ENCODE data around the gene MCC.

Gene MCC

DNA sequence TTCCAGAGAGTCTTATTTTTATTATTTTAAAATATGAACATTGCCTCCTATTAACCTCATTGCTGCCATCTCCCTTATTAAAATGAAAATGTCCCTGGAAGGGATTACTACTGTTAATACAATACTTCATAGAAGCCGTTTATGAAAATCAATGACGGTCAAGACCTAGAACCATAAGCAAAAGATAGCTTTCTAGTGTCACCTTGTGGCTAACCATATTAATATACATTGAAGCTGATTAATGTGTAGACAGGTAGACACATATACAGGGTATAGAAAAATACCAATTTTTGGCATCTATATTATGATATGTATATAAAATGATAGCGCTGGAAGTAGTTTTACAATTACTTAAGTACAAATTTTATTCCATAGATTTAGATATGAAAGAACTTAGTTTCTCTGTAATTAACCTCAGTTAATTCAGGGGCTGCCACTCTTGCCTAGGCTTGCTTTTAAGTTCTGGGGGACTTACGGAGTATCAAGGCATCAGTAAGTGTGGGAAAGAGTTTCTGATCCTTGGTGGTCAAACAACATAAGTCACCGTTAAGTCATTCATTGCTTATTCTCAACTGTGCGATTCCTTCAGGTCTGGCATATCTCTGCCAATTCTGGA lies 22.7 kb upstream of the MCC start:
- no peak for DNase-seq (ENCODE audit: insufficient read length, low spot score)
- TF ChIP-seq POLR2A (IDR thresholded peaks at IDR 0.05; ENCODE audit: low read depth, low read length), result no peak
- FAIRE-seq, result no peak

DNA sequence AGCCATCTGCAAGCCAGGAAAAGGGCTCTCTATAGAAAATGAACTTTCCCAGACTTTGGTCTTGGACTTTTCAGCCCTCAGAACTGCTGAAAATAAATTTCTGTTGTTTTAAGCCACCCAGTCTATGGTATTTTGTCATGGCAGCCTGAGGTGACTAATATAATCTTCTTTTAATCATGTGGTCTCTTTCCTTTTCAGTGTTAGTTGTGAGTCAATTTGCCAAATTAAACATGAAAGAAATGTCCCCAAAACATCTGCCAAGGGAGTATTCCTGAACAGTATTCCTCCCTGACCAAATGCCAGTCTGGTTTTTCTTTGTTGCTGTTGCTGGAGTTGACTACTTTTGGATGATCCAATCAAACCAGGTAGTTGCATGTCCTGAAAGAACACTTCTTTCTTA lies 20.5 kb upstream of the MCC start:
- TF ChIP-seq POLR2A (IDR thresholded peaks at IDR 0.05; ENCODE audit: low read depth, low read length), result no peak
- FAIRE-seq (no peak), DNase-seq (ENCODE audit: insufficient read length, low spot score) (no peak)

DNA sequence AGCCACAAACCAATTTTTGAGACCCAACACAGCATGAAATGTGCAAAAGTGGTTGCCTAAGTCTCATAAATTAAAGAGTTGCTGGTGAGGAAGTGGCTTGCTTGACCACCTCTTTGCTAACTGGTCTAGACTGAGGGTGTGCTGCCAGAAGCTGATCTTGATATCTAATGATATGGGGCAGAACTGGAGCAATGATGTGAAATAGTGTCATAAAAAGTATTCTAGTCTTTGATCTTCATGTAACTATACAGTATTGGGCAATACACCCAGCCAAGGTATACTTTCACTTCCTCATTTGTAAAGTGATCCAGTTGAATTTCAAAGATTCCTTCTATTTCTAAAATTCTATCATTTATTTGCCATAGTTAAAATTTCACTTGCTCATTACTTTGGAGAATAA lies 19.3 kb upstream of the MCC start:
- DNase-seq (ENCODE audit: insufficient read length, low spot score) (no peak), FAIRE-seq (no peak)
- no peak for TF ChIP-seq POLR2A (IDR thresholded peaks at IDR 0.05; ENCODE audit: low read depth, low read length)

DNA sequence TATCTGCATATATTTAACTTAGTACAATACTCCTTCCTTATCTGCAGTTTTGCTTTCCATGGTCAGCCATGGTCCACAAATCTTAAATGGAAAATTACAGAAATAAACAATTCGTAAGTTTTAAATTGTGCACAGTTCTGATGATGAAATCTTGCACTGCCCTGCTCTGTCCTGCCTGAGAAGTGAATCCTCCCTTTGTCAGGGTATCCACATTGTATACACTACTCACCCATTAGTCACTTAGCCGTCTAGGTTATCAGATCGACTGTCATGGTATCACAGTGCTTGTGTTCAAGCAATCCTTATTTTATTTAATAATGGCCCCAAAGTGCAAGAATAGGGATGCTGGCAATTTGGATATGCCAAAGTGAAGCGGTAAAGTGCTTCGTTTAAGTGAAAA lies 16.9 kb upstream of the MCC start:
- TF ChIP-seq POLR2A (IDR thresholded peaks at IDR 0.05; ENCODE audit: low read depth, low read length), result no peak
- no peak for DNase-seq (ENCODE audit: insufficient read length, low spot score)
- FAIRE-seq, result no peak

DNA sequence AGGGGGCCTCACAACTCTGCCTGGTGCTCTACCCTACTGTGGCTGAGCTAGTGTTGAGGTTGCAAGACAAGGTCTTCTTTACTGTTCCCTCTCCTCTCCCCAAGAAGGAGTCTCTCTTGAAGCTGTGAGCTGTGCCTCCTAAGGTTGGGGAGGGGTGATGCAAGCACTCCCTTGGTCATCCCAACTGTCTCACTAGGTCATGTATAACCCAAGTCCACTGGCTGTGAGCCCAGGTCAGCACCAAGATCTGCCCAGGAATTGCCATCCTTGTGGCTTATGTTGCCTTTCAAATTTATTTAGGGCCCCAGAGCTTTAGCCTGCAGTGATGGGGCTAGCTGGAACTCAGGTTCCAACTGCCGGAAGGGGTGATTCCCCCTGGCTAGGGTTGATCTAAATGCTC lies 14.9 kb upstream of the MCC start:
- no peak for DNase-seq (ENCODE audit: insufficient read length, low spot score)
- TF ChIP-seq POLR2A (IDR thresholded peaks at IDR 0.05; ENCODE audit: low read depth, low read length), result no peak

DNA sequence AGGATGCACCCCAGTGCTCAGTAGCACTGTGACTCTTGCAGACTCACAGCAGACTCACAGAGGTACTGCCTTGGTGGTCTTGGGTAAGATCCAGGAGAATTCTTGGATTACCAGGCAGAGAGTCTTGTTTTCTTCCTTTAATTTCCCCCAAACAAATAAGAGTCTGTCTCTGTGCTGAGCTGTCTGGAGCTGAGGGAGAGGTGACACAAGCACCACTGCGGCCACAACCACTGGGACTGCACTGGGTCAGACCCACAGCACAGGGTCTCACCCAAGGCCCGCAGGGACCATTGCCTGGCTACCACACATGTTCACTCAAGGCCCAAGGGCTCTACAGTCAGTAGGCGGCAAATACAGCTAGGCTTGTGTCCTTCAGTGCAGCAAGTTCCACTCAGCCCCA lies 13.8 kb upstream of the MCC start:
- TF ChIP-seq POLR2A (IDR thresholded peaks at IDR 0.05; ENCODE audit: low read depth, low read length), result no peak
- DNase-seq (ENCODE audit: insufficient read length, low spot score) (no peak), FAIRE-seq (no peak)

More for the DNA sequence above, 14.9 kb upstream of the MCC start:
- FAIRE-seq, result no peak

DNA sequence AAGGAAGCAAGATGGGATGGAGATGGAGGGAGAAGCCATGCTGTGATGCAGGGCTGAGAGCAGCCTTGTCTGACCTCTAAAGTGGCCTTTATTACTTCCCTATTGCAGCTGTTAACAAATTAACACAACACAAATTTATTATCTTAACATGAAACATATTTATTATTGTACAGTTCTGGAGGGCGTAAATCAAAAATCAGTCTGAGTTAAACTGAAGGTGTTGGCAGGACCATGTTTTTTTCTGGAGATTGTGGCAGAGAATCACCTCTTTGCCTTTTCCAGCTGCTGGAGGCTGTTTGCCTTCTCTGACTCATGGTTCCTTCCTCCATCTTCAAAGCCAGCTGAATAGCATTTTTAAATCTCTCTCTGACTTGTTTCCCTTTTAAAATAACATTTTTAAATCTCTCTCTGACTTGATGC lies 7.2 kb upstream of the MCC start:
- no peak for TF ChIP-seq POLR2A (IDR thresholded peaks at IDR 0.05; ENCODE audit: low read depth, low read length)

DNA sequence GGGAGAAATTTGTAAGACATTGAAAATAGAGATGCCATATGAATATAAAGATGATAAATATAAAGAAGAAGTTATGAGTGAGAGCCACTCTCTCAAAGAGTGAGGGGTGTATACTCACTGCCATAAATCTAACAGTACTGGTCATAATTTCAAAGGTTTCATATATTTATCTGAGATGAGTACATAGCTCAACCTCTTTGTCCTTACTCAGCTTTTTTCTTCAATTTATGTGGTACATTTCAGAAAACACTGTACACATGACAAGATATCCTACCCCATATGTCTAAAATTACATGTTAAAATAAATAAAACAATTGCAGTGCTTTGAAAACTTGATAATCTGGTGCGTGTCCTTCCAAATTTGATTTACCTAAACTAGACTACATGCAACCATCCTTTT lies 5.2 kb upstream of the MCC start:
- DNase-seq (ENCODE audit: insufficient read length, low spot score) (no peak), FAIRE-seq (no peak)
- TF ChIP-seq POLR2A (IDR thresholded peaks at IDR 0.05; ENCODE audit: low read depth, low read length), result no peak

More for the DNA sequence above, 7.2 kb upstream of the MCC start:
- DNase-seq (ENCODE audit: insufficient read length, low spot score) (no peak), FAIRE-seq (peak; percentile 78)

DNA sequence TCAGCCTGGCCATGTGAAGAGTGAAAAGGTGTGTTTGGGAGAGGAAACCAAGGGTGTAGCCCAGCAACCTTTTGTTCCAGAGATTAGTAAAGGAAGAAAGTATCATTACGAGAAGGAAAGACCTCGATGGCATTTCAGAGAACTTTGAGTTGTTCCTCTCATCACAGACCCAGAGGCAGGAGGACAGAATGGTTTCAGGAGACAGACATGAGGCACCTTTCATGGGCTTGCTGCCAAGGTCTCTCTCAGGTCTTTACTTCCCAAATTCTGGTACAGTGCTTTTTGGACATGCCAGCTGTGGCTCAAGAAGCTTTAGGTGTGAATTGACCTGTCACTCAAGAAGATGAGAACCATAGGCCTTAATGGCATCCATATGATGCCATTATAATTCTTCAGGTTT lies 2.8 kb upstream of the MCC start:
- FAIRE-seq (no peak), DNase-seq (ENCODE audit: insufficient read length, low spot score) (no peak)
- TF ChIP-seq POLR2A (IDR thresholded peaks at IDR 0.05; ENCODE audit: low read depth, low read length), result no peak

DNA sequence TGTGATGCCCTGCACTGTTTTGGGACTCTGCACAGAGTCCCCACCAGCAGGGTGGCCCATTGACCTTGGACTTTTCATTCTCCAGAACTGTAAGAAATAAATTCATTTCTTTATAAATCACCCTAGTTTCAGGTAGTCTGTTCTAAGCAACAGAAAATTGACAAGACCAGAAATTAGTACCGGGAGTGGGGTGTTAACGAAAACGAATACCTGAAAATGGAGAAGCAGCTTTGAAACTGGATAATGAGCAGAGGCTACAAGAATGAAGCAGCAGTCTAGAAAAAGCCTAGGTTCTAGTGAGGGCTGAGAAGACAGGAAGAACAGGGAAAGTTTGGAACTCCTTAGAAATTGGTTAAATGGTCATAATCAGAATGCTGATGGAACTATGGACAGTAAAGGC lies 2.1 kb upstream of the MCC start:
- TF ChIP-seq POLR2A (IDR thresholded peaks at IDR 0.05; ENCODE audit: low read depth, low read length), result no peak
- DNase-seq (ENCODE audit: insufficient read length, low spot score) (no peak), FAIRE-seq (no peak)

DNA sequence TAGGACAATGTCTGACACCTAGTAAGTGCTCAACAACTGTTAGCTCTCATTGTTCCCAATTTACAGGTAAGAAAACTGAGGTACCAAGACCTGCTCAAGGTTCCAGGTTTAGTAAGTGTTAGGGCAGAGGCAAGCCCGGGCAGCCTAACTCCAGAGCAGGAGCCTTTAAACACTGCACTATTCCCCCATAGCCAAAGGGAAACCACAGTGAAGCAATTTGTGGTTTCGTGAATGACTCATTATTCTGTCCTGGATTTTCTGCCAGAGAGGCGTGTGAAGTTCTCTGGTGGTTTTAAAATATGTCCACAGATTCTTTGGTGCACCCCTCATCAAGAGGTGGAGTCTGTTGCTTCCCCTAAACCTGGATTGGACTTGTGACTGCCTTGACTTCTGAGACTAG lies 1.0 kb upstream of the MCC start:
- FAIRE-seq (peak; percentile 99), DNase-seq (ENCODE audit: insufficient read length, low spot score) (peak; percentile 78)
- no peak for TF ChIP-seq POLR2A (IDR thresholded peaks at IDR 0.05; ENCODE audit: low read depth, low read length)

DNA sequence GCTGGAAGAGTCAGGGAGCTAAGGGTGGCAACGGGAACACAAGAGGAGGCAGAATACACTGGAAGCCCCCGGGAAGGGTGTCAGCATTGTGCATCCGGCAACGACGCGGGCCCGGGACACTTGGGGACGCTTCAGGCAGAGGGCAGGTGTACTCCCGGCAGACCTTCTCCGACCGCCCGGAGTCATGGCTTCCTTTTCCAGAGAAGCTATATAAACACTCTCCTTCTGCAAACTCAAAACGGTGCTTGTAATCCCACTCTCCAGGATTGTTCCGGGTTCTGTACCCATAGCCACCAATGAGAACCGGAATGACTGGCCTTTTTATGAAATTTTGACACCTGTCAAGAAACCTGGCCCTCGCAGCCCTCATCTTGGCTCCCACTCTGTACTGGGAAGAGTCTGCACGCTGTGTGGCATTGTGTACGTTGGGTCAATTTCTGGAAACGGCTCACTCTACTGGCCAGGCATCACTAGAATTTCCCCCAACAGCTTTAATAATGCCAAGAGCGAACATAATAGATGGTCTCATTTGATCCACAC lies 462 bp upstream of the MCC start:
- FAIRE-seq (no peak), DNase-seq (ENCODE audit: insufficient read length, low spot score) (no peak)

DNA sequence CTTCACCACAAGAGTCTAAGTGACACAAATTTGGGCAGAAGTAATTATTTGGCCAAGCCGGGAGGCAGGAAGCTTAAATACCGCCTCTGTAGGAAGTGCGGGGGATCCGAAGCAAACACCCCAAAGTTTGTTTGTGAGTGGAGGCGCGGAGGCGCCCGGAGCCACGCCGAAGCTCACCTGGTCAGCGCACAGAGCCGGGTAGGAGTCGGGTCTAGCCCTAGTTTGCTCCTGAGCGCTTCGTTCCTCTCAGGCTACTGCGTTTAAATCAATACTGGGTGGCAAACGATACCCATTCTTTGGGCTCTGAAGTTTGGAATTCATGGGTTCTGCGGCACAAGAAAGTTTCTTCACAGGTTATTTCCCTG lies 855 bp downstream of the MCC start:
- FAIRE-seq, result no peak
- TF ChIP-seq POLR2A (IDR thresholded peaks at IDR 0.05; ENCODE audit: low read depth, low read length), result no peak
- no peak for DNase-seq (ENCODE audit: insufficient read length, low spot score)

More for the DNA sequence above, 462 bp upstream of the MCC start:
- TF ChIP-seq POLR2A (IDR thresholded peaks at IDR 0.05; ENCODE audit: low read depth, low read length), result no peak

DNA sequence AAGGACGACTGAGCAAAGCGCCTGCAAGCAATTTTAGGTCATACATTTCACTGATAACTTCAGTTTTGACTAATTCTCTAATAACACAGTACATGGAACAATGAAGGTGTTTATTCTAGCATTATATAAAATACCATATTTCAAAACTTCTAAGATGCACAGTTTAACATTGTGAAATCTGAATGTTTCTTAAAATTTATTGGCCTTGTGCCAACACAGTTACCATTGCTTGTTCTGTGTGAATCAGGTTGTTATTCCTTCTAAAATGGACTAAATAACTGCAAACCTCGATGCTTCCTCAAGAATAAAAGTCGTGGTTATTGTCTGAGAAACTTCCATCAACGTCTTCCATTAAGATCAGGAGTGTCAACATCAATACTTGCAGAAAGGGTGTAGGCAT lies 8.0 kb downstream of the MCC start:
- DNase-seq (ENCODE audit: insufficient read length, low spot score), result no peak
- no peak for FAIRE-seq
- no peak for TF ChIP-seq POLR2A (IDR thresholded peaks at IDR 0.05; ENCODE audit: low read depth, low read length)

DNA sequence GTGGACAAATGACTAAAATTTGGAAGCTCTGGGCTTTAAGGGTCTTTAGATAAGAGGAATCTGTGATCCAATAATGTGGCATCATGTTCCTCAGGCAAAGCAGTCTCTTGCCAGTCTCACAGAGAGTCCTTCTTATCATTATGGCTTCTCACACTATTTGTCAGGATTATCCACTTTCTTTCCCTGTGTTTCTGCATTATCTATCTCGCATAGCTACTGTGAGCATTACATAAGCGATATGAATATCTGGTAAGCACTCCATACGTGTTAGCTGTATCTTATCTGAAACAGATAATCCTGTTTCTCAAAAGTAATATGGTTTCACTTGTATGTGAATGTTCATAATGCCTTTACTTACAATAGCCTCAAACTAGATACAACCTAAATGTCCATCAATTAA lies 9.6 kb downstream of the MCC start:
- TF ChIP-seq POLR2A (IDR thresholded peaks at IDR 0.05; ENCODE audit: low read depth, low read length), result no peak
- no peak for DNase-seq (ENCODE audit: insufficient read length, low spot score)
- FAIRE-seq, result peak; percentile 11

Measured in H54 (cell line).